IPS-NIHi7 (cell line): ENCODE results near the gene IKBKE.

Experiments used
- DNase-seq: peaks from one replicate; pipeline ENCODE4 v3.0.0; 2012; ENCODE audit warnings: mixed read lengths; ENCODE audit errors: extremely low spot score

The IKBKE gene

GRCh38 chr1:206512058-206512850 lies 42.0 kb downstream of the IKBKE start:
- no peak for DNase-seq

GRCh38 chr1:206512851-206513180 lies 42.5 kb downstream of the IKBKE start:
- no peak for DNase-seq

GRCh38 chr1:206513312-206514111 lies 43.2 kb downstream of the IKBKE start:
- no peak for DNase-seq

GRCh38 chr1:206514813-206515387 lies 44.6 kb downstream of the IKBKE start:
- no peak for DNase-seq

- no peak for DNase-seq
Observed at GRCh38 chr1:206516728-206516990, 46.4 kb downstream of the IKBKE start.

GRCh38 chr1:206517784-206518183 lies 47.5 kb downstream of the IKBKE start:
- no peak for DNase-seq

- no peak for DNase-seq
Observed at GRCh38 chr1:206518206-206518605, 47.9 kb downstream of the IKBKE start.

GRCh38 chr1:206518743-206519142 lies 48.5 kb downstream of the IKBKE start:
- no peak for DNase-seq

GRCh38 chr1:206521127-206521526 lies 50.9 kb downstream of the IKBKE start:
- no peak for DNase-seq

GRCh38 chr1:206521694-206522402 lies 51.6 kb downstream of the IKBKE start:
- DNase-seq: no peak

GRCh38 chr1:206524739-206525364 lies 54.6 kb downstream of the IKBKE start:
- no peak for DNase-seq

GRCh38 chr1:206526064-206526911 lies 56.0 kb downstream of the IKBKE start:
- no peak for DNase-seq

GRCh38 chr1:206529425-206529824 lies 59.1 kb downstream of the IKBKE start:
- DNase-seq: no peak

- DNase-seq: no peak
Observed at GRCh38 chr1:206532368-206532767, 62.1 kb downstream of the IKBKE start.

GRCh38 chr1:206534552-206534951 lies 64.3 kb downstream of the IKBKE start:
- DNase-seq: no peak

- DNase-seq: no peak
Observed at GRCh38 chr1:206535853-206536188, 65.5 kb downstream of the IKBKE start.

GRCh38 chr1:206537141-206537540 lies 66.9 kb downstream of the IKBKE start:
- DNase-seq: no peak

GRCh38 chr1:206538086-206538770 lies 68.0 kb downstream of the IKBKE start:
- DNase-seq: no peak

GRCh38 chr1:206538901-206539640 lies 68.8 kb downstream of the IKBKE start:
- DNase-seq: no peak
